CD8-positive, alpha-beta memory T cell (primary cell): ENCODE data around the gene JSRP1. TPM values are rescaled to one million over a fixed set of nuclear protein-coding genes. Genes with fewer than 3 reads are reported as not detected.

Experiments
- CTCF ChIA-PET: fragments of 350-600 bp; sonication (Branson Sonifier 250); formaldehyde crosslinking; loops from one replicate; lab custom pipeline; 2021; ENCODE audit warnings: antibody characterized with exemption; lab: Charles Lee
- POLR2A ChIA-PET: fragments of 350-600 bp; sonication (Branson Sonifier 250); formaldehyde crosslinking; loops from one replicate; lab custom pipeline; 2021; ENCODE audit warnings: antibody characterized with exemption; lab: Charles Lee
- DNase-seq, 5 donors: peaks; one replicate each; pipeline versions ENCODE4 v3.0.0 to v3.0.0-alpha.2; 2020 to 2022; ENCODE audit warnings: mixed read lengths in 1 of 5
- H3K27ac ChIP-seq: one replicate; pipeline ENCODE4 v1.7.0; 2013; ENCODE audit warnings: low read depth, mild to moderate bottlenecking, low read length, moderate library complexity
- H3K27me3 ChIP-seq: 2 replicates; pipeline ENCODE4 v1.7.0; 2013; ENCODE audit warnings: low read length, mild to moderate bottlenecking; ENCODE audit not compliant: insufficient read depth, poor library complexity, severe bottlenecking
- H3K36me3 ChIP-seq: 2 replicates; pipeline ENCODE4 v1.7.0; 2013; ENCODE audit warnings: mild to moderate bottlenecking, low read length, moderate library complexity; ENCODE audit not compliant: insufficient read depth
- H3K4me1 ChIP-seq: 2 replicates; pipeline ENCODE4 v1.7.0; 2013; ENCODE audit warnings: mild to moderate bottlenecking, low read length, moderate library complexity; ENCODE audit not compliant: insufficient read depth
- H3K4me3 ChIP-seq: 2 replicates; pipeline ENCODE4 v1.7.0; 2013; ENCODE audit warnings: mild to moderate bottlenecking, low read length
- H3K9me3 ChIP-seq: 2 replicates; pipeline ENCODE4 v1.7.0; 2013; ENCODE audit warnings: mild to moderate bottlenecking, low read length
- H3K27ac Mint-ChIP-seq, 8 donors: one replicate each; pipeline ENCODE4 v1.8.0; 2020 to 2021; ENCODE audit warnings: mixed read lengths in 8 of 8, mild to moderate bottlenecking in 6 of 8, inconsistent platforms in 3 of 8, moderate library complexity in 3 of 8
- H3K27me3 Mint-ChIP-seq, 2 donors: one replicate each; pipeline ENCODE4 v1.8.0; 2020 to 2021; ENCODE audit warnings: mixed read lengths in 2 of 2, mild to moderate bottlenecking in 1 of 2, moderate library complexity in 1 of 2
- H3K36me3 Mint-ChIP-seq, 3 donors: one replicate each; pipeline ENCODE4 v1.8.0; 2020 to 2021; ENCODE audit warnings: mixed read lengths in 3 of 3, inconsistent platforms in 1 of 3, mild to moderate bottlenecking in 1 of 3
- H3K4me1 Mint-ChIP-seq, 3 donors: one replicate each; pipeline ENCODE4 v1.8.0; 2020 to 2021; ENCODE audit warnings: mixed read lengths in 3 of 3, inconsistent platforms in 1 of 3, mild to moderate bottlenecking in 1 of 3
- H3K4me3 Mint-ChIP-seq, 7 donors: one replicate each; pipeline ENCODE4 v1.8.0; 2020 to 2021; ENCODE audit warnings: mixed read lengths in 7 of 7, mild to moderate bottlenecking in 6 of 7, moderate library complexity in 4 of 7, inconsistent platforms in 2 of 7
- H3K9me3 Mint-ChIP-seq, 5 donors: one replicate each; pipeline ENCODE4 v1.8.0; 2020 to 2022; ENCODE audit warnings: mixed read lengths in 5 of 5, mild to moderate bottlenecking in 3 of 5, moderate library complexity in 2 of 5, inconsistent platforms in 1 of 5
- polyA plus RNA-seq: library from polyadenylated mRNA; unstranded; fragments of 300-500 nt; fragmentation: Illumina TruSeq; gene quantifications from one replicate; pipeline ENCODE4 v1.2.3, GENCODE V29; 2021
- total RNA-seq, 2 experiments: library from RNA; stranded (reverse); gene quantifications; one replicate each; pipeline ENCODE4 v1.2.3, GENCODE V29; 2021

The JSRP1 gene
- total and polyA plus RNA-seq, 3 experiments from 2014 or later: 0.73 to 1.0 (median 0.91) TPM

DNA sequence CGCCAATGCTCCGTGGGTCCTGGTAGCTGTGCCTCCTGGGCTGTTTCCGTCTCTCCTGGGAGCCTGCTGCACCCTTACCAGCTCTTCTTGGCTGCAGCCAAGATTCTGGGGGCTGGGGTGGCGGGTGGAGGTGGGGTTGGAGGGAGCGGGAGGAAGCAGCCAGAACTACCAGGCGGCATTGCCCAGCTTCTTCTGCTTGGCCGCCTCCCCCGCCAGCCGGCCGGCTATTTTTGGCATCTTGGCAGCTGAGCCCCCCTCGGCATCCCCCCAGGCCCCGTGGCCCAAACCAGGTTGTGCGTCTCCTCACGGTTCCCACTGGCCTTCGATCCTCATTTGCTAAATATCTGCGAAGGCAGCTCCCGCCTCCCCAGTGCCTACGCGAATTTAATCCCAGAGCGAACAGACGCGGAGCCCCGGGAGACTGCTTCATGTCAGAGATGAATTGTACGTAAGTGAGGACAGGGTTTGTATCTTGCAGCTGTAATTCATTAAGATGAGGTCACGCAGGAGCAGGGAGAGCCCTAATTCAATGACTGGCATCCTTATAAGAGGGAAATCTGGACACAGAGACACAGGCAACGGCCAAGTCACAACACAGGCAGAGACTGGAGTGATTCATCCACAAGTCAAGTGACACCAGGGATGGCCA, 38.6 kb upstream of the JSRP1 start:
- H3K36me3 Mint-ChIP-seq: peaks cover 0 to 18% (median 2%) of the 10 kb centered on the region in 3 donors
- ChIA-PET POLR2A (interaction anchor here (0.6 kb wide), 1 partner anchor 59 kb away, joined by 3 read pairs; the partner anchor contains the start of gene PLEKHJ1), CTCF (interaction anchor here (0.8 to 1.4 kb wide), 2 partner anchors 20 to 33 kb away, joined by 3 read pairs; no protein-coding TSS in a partner anchor)
- peak overlapping the region in 2 of 8 donors; percentile 43 to 63 for H3K27ac Mint-ChIP-seq
- peaks cover 6% of the 10 kb centered on the region for H3K4me1 ChIP-seq
- peaks cover under 1 to 26% (median 9%) of the 10 kb centered on the region in 3 donors for H3K4me1 Mint-ChIP-seq
- H3K4me3 ChIP-seq: no peak overlapping the region
- H3K27me3 Mint-ChIP-seq: peaks cover 0 to 4% of the 10 kb centered on the region in 2 donors
- H3K9me3 ChIP-seq: no peaks in the 10 kb centered on the region
- no peaks in the 10 kb centered on the region for H3K36me3 ChIP-seq
- no peaks in the 10 kb centered on the region for H3K9me3 Mint-ChIP-seq
- DNase-seq: no peak
- no peak overlapping the region for H3K27ac ChIP-seq
- peak overlapping the region in 1 of 7 donors; percentile 6 for H3K4me3 Mint-ChIP-seq
- H3K27me3 ChIP-seq: no peaks in the 10 kb centered on the region

DNA sequence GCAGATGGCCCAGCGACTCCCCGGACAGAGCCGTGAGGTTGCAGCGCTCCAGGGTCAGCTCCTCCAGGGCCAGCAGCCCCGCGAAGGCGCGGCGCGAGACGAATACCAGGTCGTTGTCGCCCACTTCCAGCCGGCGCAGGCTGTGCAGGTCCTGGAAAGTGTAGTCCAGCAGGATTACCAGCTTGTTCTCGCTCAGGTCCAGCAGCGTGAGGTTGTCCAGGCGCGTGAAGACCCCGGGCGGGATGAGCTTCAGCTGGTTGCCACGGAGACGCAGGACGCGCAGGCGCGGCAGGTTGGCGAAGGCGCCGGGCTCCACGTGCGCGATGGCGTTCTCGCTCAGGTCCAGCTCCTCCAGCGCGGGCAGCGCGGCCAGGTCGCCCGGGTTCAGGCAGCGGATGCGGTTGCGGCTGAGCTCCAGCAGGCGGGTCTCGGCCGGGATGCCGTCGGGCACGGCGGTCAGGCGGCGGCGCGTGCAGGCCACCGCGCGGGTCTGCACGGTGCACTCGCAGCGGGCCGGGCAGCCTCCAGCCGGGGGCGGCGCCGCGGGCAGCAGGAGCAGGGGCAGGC, 35.1 kb upstream of the JSRP1 start:
- Histone ChIP-seq H3K27me3 (no peaks in the 10 kb centered on the region), H3K4me1 (peaks cover 18% of the 10 kb centered on the region), H3K9me3 (no peaks in the 10 kb centered on the region), H3K27ac (no peak overlapping the region), H3K36me3 (no peaks in the 10 kb centered on the region), H3K4me3 (peak overlapping the region; percentile 81)
- CTCF ChIA-PET: interaction anchor here (1.2 to 1.3 kb wide), 3 partner anchors 17 to 24 kb away, joined by 3 to 5 read pairs (median 5); no protein-coding TSS in a partner anchor
- H3K4me3 Mint-ChIP-seq: peak overlapping the region in 4 of 7 donors; percentile 63 to 81 (median 77)
- H3K27ac Mint-ChIP-seq: no peak overlapping the region
- DNase-seq: no peak
- H3K36me3 Mint-ChIP-seq: peaks cover 0 to 20% (median 2%) of the 10 kb centered on the region in 3 donors
- POLR2A ChIA-PET: interaction anchor here (1.0 kb wide), 1 partner anchor 9 kb away, joined by 3 read pairs; the partner anchor contains the start of gene PEAK3
- peaks cover 0 to 12% of the 10 kb centered on the region in 2 donors for H3K27me3 Mint-ChIP-seq
- H3K9me3 Mint-ChIP-seq: no peaks in the 10 kb centered on the region
- H3K4me1 Mint-ChIP-seq: peaks cover 16 to 44% (median 24%) of the 10 kb centered on the region in 3 donors

DNA sequence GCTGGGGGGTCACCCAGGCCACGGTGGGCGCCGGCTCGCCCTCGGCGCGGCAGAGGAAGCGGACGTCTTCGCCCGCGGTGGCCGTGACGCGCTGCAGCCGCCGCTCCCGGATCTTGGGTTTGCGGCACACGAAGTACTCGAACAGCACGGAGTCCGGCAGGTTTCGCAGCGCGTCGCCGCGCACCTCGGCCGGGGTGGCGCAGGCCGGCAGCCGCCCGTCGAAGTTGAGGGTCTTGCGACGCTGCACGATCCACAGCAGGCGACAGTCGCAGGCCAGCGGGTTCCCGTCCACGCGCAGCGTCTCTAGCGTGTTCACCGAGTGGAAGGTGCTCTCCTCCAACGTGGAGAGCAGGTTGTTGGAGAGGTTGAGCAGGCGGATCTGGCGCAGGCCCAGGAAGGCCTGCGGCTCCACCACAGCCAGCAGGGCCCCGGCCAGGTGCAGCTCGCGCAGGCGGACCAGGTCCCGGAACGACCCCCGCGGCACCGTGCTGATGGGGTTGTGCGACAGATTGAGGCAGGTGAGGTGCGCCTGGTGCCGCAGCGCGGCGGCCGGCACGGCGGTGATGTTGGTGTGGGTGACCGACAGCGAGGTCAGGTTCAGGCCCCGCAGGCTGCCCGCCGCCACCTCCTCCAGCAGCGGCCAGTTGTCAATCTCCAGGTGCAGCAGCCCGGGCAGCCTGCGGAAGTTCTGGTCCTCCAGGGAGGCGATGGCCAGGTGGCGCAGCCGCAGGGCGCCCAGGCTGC, 34.4 kb upstream of the JSRP1 start:
- Histone ChIP-seq H3K27ac (peak overlapping the region; percentile 36), H3K4me3 (peak overlapping the region; percentile 81), H3K4me1 (peaks cover 18% of the 10 kb centered on the region), H3K9me3 (no peaks in the 10 kb centered on the region), H3K27me3 (no peaks in the 10 kb centered on the region), H3K36me3 (no peaks in the 10 kb centered on the region)
- H3K27ac Mint-ChIP-seq: peak overlapping the region in 2 of 8 donors; percentile 22 to 59
- peaks cover 0 to 12% of the 10 kb centered on the region in 2 donors for H3K27me3 Mint-ChIP-seq
- H3K4me1 Mint-ChIP-seq: peaks cover 16 to 44% (median 24%) of the 10 kb centered on the region in 3 donors
- POLR2A ChIA-PET: interaction anchor here (0.5 to 1.0 kb wide), 2 partner anchors 9 to 304 kb away, joined by 3 to 5 read pairs; partner anchors contain the start of gene PEAK3
- H3K4me3 Mint-ChIP-seq: peak overlapping the region; percentile 63 to 81 (median 74)
- DNase-seq: peak in 2 of 5 donors; percentile 34 to 43
- H3K9me3 Mint-ChIP-seq: no peaks in the 10 kb centered on the region
- H3K36me3 Mint-ChIP-seq: peaks cover 0 to 20% (median 2%) of the 10 kb centered on the region in 3 donors
- CTCF ChIA-PET: interaction anchor here (1.3 kb wide), 1 partner anchor 25 kb away, joined by 3 read pairs; no protein-coding TSS in a partner anchor

DNA sequence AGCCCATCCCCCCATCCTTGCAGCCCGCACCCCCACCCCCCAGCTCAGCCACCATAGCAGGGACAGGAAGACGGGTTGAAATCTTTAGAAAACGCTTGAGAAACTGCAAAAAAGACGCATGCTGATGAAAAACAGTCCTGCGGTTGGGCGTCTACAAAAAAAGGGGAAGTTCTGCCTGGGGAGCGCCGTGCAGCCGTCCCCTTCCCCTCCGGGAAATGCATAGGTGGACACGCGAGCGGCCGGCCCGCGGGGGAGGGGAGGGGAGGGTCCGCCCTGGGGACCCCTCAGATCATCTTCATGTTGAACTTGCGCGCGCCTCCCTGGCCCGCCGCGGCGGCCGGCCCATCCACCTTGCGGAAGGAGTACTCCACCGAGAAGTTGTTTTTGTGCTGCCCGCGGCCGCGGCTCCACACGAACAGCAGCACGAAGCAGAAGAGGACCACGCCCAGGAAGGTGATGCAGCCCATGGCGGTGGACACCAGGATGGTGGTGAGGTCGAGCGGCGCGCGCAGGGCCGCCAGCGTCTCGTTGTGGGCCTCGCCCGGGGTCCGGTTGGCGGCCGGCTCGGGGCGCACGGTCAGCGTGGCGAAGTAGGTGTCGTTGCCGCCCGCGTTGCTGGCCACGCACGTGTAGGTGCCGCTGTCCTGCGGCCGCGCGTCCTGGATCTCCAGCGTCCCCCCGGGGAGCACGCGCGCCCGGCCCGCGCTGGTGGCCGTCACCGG, 33.7 kb upstream of the JSRP1 start:
- H3K27ac Mint-ChIP-seq: peak overlapping the region in 6 of 8 donors; percentile 58 to 83 (median 73)
- H3K36me3 Mint-ChIP-seq: peaks cover 0 to 16% (median 0%) of the 10 kb centered on the region in 3 donors
- ChIA-PET POLR2A (interaction anchor here (0.6 to 1.8 kb wide), 9 partner anchors 8 to 54 kb away, joined by 3 to 11 read pairs (median 5); partner anchors contain the start of gene PEAK3), CTCF (interaction anchor here (1.5 to 2.9 kb wide), 4 partner anchors 11 to 25 kb away, joined by 4 to 33 read pairs (median 6); no protein-coding TSS in a partner anchor)
- peaks cover 18% of the 10 kb centered on the region for H3K4me1 ChIP-seq
- no peaks in the 10 kb centered on the region for H3K36me3 ChIP-seq
- DNase-seq: peak in 3 of 5 donors; percentile 59 to 79 (median 68)
- H3K4me1 Mint-ChIP-seq: peaks cover 16 to 41% (median 21%) of the 10 kb centered on the region in 3 donors
- peak overlapping the region; percentile 36 for H3K27ac ChIP-seq
- H3K4me3 Mint-ChIP-seq: peak overlapping the region; percentile 86 to 95 (median 89)
- no peaks in the 10 kb centered on the region for H3K27me3 ChIP-seq
- no peaks in the 10 kb centered on the region for H3K9me3 ChIP-seq
- peaks cover 0 to 12% of the 10 kb centered on the region in 2 donors for H3K27me3 Mint-ChIP-seq
- H3K4me3 ChIP-seq: peak overlapping the region; percentile 81
- H3K9me3 Mint-ChIP-seq: no peaks in the 10 kb centered on the region

DNA sequence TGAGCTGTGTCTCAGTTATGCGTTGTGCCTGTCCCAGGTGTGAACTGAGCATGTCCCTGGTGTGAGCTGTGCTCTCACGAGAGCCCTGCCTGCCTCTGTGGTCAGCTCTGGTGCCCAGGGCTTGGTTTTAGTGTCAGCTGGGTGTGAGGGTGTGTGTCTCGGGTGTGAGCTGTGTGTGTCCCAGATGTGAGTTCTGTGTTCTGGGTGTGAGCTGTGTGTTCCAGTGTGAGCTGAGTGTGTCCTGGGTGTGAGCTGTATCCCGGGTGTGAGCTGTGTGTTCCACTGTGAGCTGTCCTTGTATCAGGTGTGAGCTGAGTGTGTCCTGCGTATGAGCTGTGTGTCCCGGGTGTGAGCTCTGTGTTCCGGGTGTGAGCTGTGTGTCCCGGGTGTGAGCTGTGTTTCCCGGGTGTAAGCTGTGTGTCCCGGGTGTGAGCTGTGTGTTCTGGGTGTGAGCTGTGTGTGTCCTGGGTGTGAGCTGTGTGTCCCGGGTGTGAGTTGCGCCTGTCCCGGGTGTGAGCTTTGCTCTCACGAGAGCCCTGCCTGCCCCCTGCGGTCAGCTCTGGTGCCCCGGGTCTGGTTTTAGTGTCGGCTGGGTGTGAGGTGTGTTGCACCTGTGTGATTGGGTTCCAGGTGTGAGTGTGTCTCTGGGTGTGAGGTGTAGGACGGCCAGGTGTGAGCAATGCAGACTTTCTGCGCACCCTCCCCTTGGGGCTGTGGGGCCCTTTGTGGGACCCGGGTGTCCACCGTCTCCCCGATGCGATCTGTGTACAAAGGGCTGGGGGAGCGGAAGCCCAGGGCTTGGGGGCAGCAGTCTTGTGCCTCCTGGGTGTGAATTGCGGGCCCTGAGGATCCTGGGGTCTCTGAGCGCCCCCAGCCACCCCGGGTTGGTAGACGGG, 32.8 kb upstream of the JSRP1 start:
- Histone ChIP-seq H3K36me3 (no peaks in the 10 kb centered on the region), H3K27me3 (no peaks in the 10 kb centered on the region), H3K9me3 (no peaks in the 10 kb centered on the region), H3K4me1 (peaks cover 18% of the 10 kb centered on the region), H3K4me3 (peak overlapping the region; percentile 81), H3K27ac (peak overlapping the region; percentile 36)
- DNase-seq: no peak
- Mint-ChIP-seq H3K4me1 (peaks cover 16 to 40% (median 20%) of the 10 kb centered on the region in 3 donors), H3K27ac (peak overlapping the region; percentile 59 to 88 (median 79)), H3K36me3 (peaks cover 0 to 16% (median 0%) of the 10 kb centered on the region in 3 donors), H3K27me3 (peaks cover 0 to 12% of the 10 kb centered on the region in 2 donors), H3K9me3 (no peaks in the 10 kb centered on the region), H3K4me3 (peak overlapping the region; percentile 86 to 95 (median 89))
- POLR2A ChIA-PET: interaction anchor here (0.6 to 1.8 kb wide), 8 partner anchors 13 to 53 kb away, joined by 3 to 11 read pairs (median 5); no protein-coding TSS in a partner anchor
- CTCF ChIA-PET: interaction anchor here (0.9 to 2.9 kb wide), 7 partner anchors 11 to 30 kb away, joined by 3 to 33 read pairs (median 5); no protein-coding TSS in a partner anchor

DNA sequence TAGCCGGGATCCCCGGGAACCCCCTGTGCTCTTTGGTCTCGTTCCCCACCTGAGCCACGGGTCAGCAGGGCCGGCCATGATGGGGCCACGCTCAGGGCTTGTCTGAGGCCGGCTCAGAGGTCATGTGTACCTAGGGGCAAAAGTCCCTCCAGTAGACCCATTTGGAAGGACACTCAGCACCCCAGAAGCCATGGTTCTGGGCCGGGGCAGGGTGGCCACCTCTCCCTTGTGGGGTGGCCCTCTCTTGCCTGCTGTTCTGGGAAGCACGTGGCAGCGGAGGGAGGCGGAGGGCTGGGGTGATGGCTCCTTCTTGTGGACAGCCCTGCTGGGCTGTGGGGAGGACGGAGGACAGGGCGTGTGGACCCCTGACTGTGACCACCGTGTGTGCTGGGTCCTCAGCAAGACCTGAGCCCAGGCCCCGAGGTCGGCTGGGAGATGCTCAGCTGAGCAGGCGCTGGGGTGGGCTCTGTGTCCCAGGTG, 32.2 kb upstream of the JSRP1 start:
- Histone ChIP-seq H3K36me3 (no peaks in the 10 kb centered on the region), H3K27ac (no peak overlapping the region), H3K27me3 (no peaks in the 10 kb centered on the region), H3K4me1 (peaks cover 18% of the 10 kb centered on the region), H3K9me3 (no peaks in the 10 kb centered on the region), H3K4me3 (no peak overlapping the region)
- peaks cover 0 to 8% of the 10 kb centered on the region in 2 donors for H3K27me3 Mint-ChIP-seq
- H3K4me3 Mint-ChIP-seq: peak overlapping the region in 6 of 7 donors; percentile 82 to 90 (median 87)
- ChIA-PET POLR2A (interaction anchor here (1.2 to 1.8 kb wide), 4 partner anchors 12 to 35 kb away, joined by 4 to 11 read pairs (median 8); no protein-coding TSS in a partner anchor), CTCF (interaction anchor here (0.9 to 2.9 kb wide), 7 partner anchors 10 to 29 kb away, joined by 3 to 33 read pairs (median 5); no protein-coding TSS in a partner anchor)
- DNase-seq: no peak
- peaks cover 0 to 12% (median 0%) of the 10 kb centered on the region in 3 donors for H3K36me3 Mint-ChIP-seq
- peak overlapping the region in 5 of 8 donors; percentile 36 to 85 (median 64) for H3K27ac Mint-ChIP-seq
- H3K9me3 Mint-ChIP-seq: no peaks in the 10 kb centered on the region
- H3K4me1 Mint-ChIP-seq: peaks cover 16 to 35% (median 17%) of the 10 kb centered on the region in 3 donors
